ENCODE results near the gene CFLAR.
"Not testable (repeated sequence)": the region's sequence is repeated elsewhere in the genome, so short reads cannot be mapped to it uniquely, and the experiment has no call there.

- TF ChIP-seq CTCF (IDR thresholded peaks at IDR 0.05); ZNF317 (CRISPR knock-in tag; IDR thresholded peaks at IDR 0.05; ENCODE audit: borderline replicate concordance, low read depth); STAT6 (CRISPR knock-in tag; conservative IDR thresholded peaks at IDR 0.05; ENCODE audit: low read depth): not testable (repeated sequence)
Observed at GRCh38 chr2:201183835-201184234, 67.9 kb downstream of the CFLAR start.

Measured in WTC11 (cell line).